GM19328 (cell line): ENCODE results near the gene DNAH9.

Experiments used
- ATAC-seq: cut with Tn5 transposase; IDR thresholded peaks from one replicate; pipeline ENCODE4 v1.9.1; 2021; ENCODE audit warnings: mild to moderate bottlenecking, moderate library complexity; ENCODE audit not compliant: unreplicated experiment

Gene DNAH9

GRCh38 chr17:11598274-11599221 lies at the start of gene DNAH9:
Gene DNAH9, plus strand, starts transcription at chr17:11598470. Its CDS starts 29 bp downstream, at chr17:11598499.
- no peak for ATAC-seq

GRCh38 chr17:11550431-11550830 lies 47.8 kb upstream of the DNAH9 start:
- no peak for ATAC-seq

- no peak for ATAC-seq
Measured at GRCh38 chr17:11551442-11551841, 46.8 kb upstream of the DNAH9 start.

- ATAC-seq: no peak
Measured at GRCh38 chr17:11553135-11553534, 45.1 kb upstream of the DNAH9 start.

- no peak for ATAC-seq
Measured at GRCh38 chr17:11554042-11554441, 44.2 kb upstream of the DNAH9 start.

GRCh38 chr17:11554542-11554941 lies 43.7 kb upstream of the DNAH9 start:
- ATAC-seq: no peak

- no peak for ATAC-seq
Measured at GRCh38 chr17:11555530-11555929, 42.7 kb upstream of the DNAH9 start.

GRCh38 chr17:11557727-11558452 lies 40.4 kb upstream of the DNAH9 start:
- ATAC-seq: no peak

- no peak for ATAC-seq
Measured at GRCh38 chr17:11558681-11559234, 39.5 kb upstream of the DNAH9 start.

- no peak for ATAC-seq
Measured at GRCh38 chr17:11559601-11560000, 38.7 kb upstream of the DNAH9 start.

- no peak for ATAC-seq
Measured at GRCh38 chr17:11561281-11561680, 37.0 kb upstream of the DNAH9 start.

GRCh38 chr17:11561702-11562101 lies 36.6 kb upstream of the DNAH9 start:
- ATAC-seq: no peak

- ATAC-seq: no peak
Measured at GRCh38 chr17:11564589-11565380, 33.5 kb upstream of the DNAH9 start.

- ATAC-seq: no peak
Measured at GRCh38 chr17:11565591-11565990, 32.7 kb upstream of the DNAH9 start.

- ATAC-seq: no peak
Measured at GRCh38 chr17:11578998-11579397, 19.3 kb upstream of the DNAH9 start.

GRCh38 chr17:11580677-11581076 lies 17.6 kb upstream of the DNAH9 start:
- ATAC-seq: no peak

GRCh38 chr17:11582217-11582616 lies 16.1 kb upstream of the DNAH9 start:
- no peak for ATAC-seq

GRCh38 chr17:11583306-11583992 lies 14.8 kb upstream of the DNAH9 start:
- no peak for ATAC-seq

GRCh38 chr17:11589716-11590115 lies 8.6 kb upstream of the DNAH9 start:
- no peak for ATAC-seq

GRCh38 chr17:11601661-11602060 lies 3.4 kb downstream of the DNAH9 start:
- ATAC-seq: no peak
